Endothelial cell of umbilical vein (primary cell): ENCODE data around the gene ZBTB48. TPM values are rescaled to one million over a fixed set of nuclear protein-coding genes. Genes with fewer than 3 reads are reported as not detected.

ENCODE experiments used
- BruUV-seq: library from RNA; stranded (reverse); fragments of 400-500 nt; replicated peaks from 2 replicates; lab custom pipeline; 2021; lab: Mats Ljungman, UMichigan
- CTCF ChIA-PET: fragments of 300-600, 350-600 bp; sonication (Branson Sonifier 250); formaldehyde crosslinking; loops from one replicate; lab custom pipeline; 2021; ENCODE audit warnings: antibody characterized with exemption, inconsistent platforms; lab: Charles Lee
- POLR2A ChIA-PET: fragments of 300-600, 350-600 bp; sonication (Branson Sonifier 250); formaldehyde crosslinking; loops from one replicate; lab custom pipeline; 2021; ENCODE audit warnings: antibody characterized with exemption, inconsistent platforms; lab: Charles Lee
- DNase-seq: peaks from one replicate; pipeline ENCODE4 v3.0.0-alpha.2; 2011; ENCODE audit warnings: low read depth, low spot score
- FAIRE-seq: peaks from 2 replicates; lab custom pipeline; 2011; peaks lifted over from hg19 to GRCh38; lab: Jason Lieb, UNC
- H2AFZ ChIP-seq: 2 replicates; pipeline ENCODE4 v1.6.0; 2012; ENCODE audit warnings: low read depth, low read length, control low read depth, inconsistent platforms
- H3K27ac ChIP-seq: 2 replicates; pipeline ENCODE4 v1.5.1; 2011; ENCODE audit warnings: low read depth, mild to moderate bottlenecking, control low read depth, low read length, moderate library complexity; ENCODE audit not compliant: insufficient read depth
- H3K27me3 ChIP-seq, 2 experiments: 2 replicates each; pipeline versions ENCODE4 v1.6.0 to v1.6.1; 2011; ENCODE audit warnings: low read length in 2 of 2, mixed read lengths in 1 of 2; ENCODE audit not compliant: control insufficient read depth in 2 of 2, insufficient read depth in 2 of 2
- H3K36me3 ChIP-seq, 2 experiments: 2 replicates in 1 of 2; 3 replicates in 1 of 2; pipeline ENCODE4 v1.5.1; 2011; ENCODE audit warnings: low read length in 2 of 2, mild to moderate bottlenecking in 1 of 2, moderate library complexity in 1 of 2; ENCODE audit not compliant: control insufficient read depth in 2 of 2, insufficient read depth in 2 of 2; ENCODE audit errors: extremely low read depth in 1 of 2
- H3K4me1 ChIP-seq: 3 replicates; pipeline ENCODE4 v1.5.1; 2011; ENCODE audit warnings: mild to moderate bottlenecking, low read length; ENCODE audit not compliant: control insufficient read depth, insufficient read depth; ENCODE audit errors: extremely low read depth
- H3K4me2 ChIP-seq: 2 replicates; pipeline ENCODE4 v1.6.1; 2011; ENCODE audit warnings: low read length, control low read depth, mixed read lengths; ENCODE audit not compliant: insufficient read depth
- H3K4me3 ChIP-seq, 3 experiments: fragments of 200-600 bp in 1 of 3; sonication (generic), shearing (Covaris generic) in 1 of 3; replicated peaks in 1 of 3; 2 replicates each; pipeline ENCODE4 v1.5.1; 2011 to 2016; ENCODE audit warnings: control low read depth in 3 of 3, low read length in 3 of 3, mild to moderate bottlenecking in 2 of 3, inconsistent platforms in 1 of 3, low read depth in 1 of 3, moderate library complexity in 1 of 3; ENCODE audit not compliant: insufficient read depth in 1 of 3
- H3K79me2 ChIP-seq: 2 replicates; pipeline ENCODE4 v1.6.0; 2012; ENCODE audit warnings: low read length, inconsistent platforms; ENCODE audit not compliant: control insufficient read depth, insufficient read depth
- H3K9ac ChIP-seq: replicated peaks from 2 replicates; pipeline ENCODE3; 2011; ENCODE audit warnings: low read length, control low read depth; ENCODE audit not compliant: insufficient read depth; ENCODE audit errors: extremely low read depth
- H3K9me1 ChIP-seq: replicated peaks from 3 replicates; pipeline ENCODE4 v1.6.0; 2011; ENCODE audit warnings: mild to moderate bottlenecking, low read length; ENCODE audit not compliant: control insufficient read depth, insufficient read depth; ENCODE audit errors: extremely low read depth
- H3K9me3 ChIP-seq: replicated peaks from 2 replicates; pipeline ENCODE4 v1.5.1; 2012; ENCODE audit warnings: low read length, inconsistent platforms; ENCODE audit not compliant: control insufficient read depth, insufficient read depth
- H4K20me1 ChIP-seq: replicated peaks from 2 replicates; pipeline ENCODE3; 2011; ENCODE audit warnings: mild to moderate bottlenecking, low read length; ENCODE audit not compliant: control insufficient read depth, insufficient read depth; ENCODE audit errors: extremely low read depth
- EZH2 ChIP-seq: IDR thresholded peaks from 2 replicates; pipeline ENCODE4 v1.6.1; 2012; ENCODE audit warnings: borderline replicate concordance, low read depth, mild to moderate bottlenecking, moderate library complexity, low read length, inconsistent platforms; ENCODE audit not compliant: severe bottlenecking
- FOS ChIP-seq: IDR thresholded peaks from 2 replicates; pipeline ENCODE4 v1.6.1; 2011; ENCODE audit warnings: mild to moderate bottlenecking, low read length, moderate library complexity, borderline replicate concordance; ENCODE audit not compliant: insufficient read depth
- GATA2 ChIP-seq: IDR thresholded peaks from 2 replicates; pipeline ENCODE4 v1.7.0; 2011; ENCODE audit warnings: low read depth, mild to moderate bottlenecking, moderate library complexity, mixed read lengths, low read length; ENCODE audit not compliant: insufficient read length, insufficient read depth
- JUN ChIP-seq: IDR thresholded peaks from 2 replicates; pipeline ENCODE4 v1.6.1; 2011; ENCODE audit warnings: borderline replicate concordance, low read depth; ENCODE audit not compliant: insufficient read length, insufficient read depth
- MYC ChIP-seq: IDR thresholded peaks from one replicate; pipeline ENCODE4 v1.6.1; 2011; ENCODE audit warnings: mild to moderate bottlenecking, low read depth, low read length
- POLR2A ChIP-seq: IDR thresholded peaks from 2 replicates; pipeline ENCODE4 v1.6.1; 2012; ENCODE audit warnings: low read depth, mild to moderate bottlenecking, control low read depth, low read length
- POLR2AphosphoS5 ChIP-seq: IDR thresholded peaks from 2 replicates; pipeline ENCODE4 v1.6.1; 2012; ENCODE audit warnings: low read depth, mild to moderate bottlenecking, control low read depth, low read length, moderate library complexity; ENCODE audit not compliant: insufficient read depth
- dilution Hi-C: fragments of 300-500 bp; cut with MboI; formaldehyde crosslinking; loops from one replicate; pipeline ENCODE4 v1.15.0; 2019; ENCODE audit warnings: low sequenced_read_pairs; ENCODE audit not compliant: extremely low pct_ligation_motif_present
- intact Hi-C: fragments of 100-400 bp; cut with micrococcal nuclease; formaldehyde crosslinking; loops from one replicate; pipeline ENCODE4 v1.10.0; 2022
- polyA plus RNA-seq, 4 experiments: library from polyadenylated mRNA; depleted of rRNA in 3 of 4; stranded (reverse) in 3 of 4; unstranded in 1 of 4; fragments of >200 nt; gene quantifications; 2 replicates each; pipeline versions ENCODE4 v1.2.1 to v1.2.3, GENCODE V29; 2011 to 2012; ENCODE audit warnings: missing spikeins in 1 of 4
- total RNA-seq: library from RNA; stranded (reverse); gene quantifications from 2 replicates; pipeline ENCODE4 v1.2.3, GENCODE V29; 2021
- TF ChIP-seq, protein P1 (sequence below): IDR thresholded peaks from 2 replicates; pipeline ENCODE4 v1.6.1; 2011; ENCODE audit not compliant: insufficient read depth, insufficient read length
- TF ChIP-seq, protein P2 (sequence below), 2 donors: IDR thresholded peaks; 1 replicate in 1 of 2; 2 replicates in 1 of 2; pipeline ENCODE4 v1.5.1; 2011; ENCODE audit warnings: low read length in 2 of 2, mild to moderate bottlenecking in 2 of 2, moderate library complexity in 2 of 2, control low read depth in 1 of 2, inconsistent platforms in 1 of 2, low read depth in 1 of 2; ENCODE audit not compliant: insufficient read depth in 1 of 2; ENCODE audit errors: extremely low read depth in 1 of 2

The ZBTB48 gene
- total and polyA plus RNA-seq, 2 donors (not counting 3 experiments of a cell fraction or from before 2014, with no cell fraction given) = 20.9 to 25.1 TPM

DNA sequence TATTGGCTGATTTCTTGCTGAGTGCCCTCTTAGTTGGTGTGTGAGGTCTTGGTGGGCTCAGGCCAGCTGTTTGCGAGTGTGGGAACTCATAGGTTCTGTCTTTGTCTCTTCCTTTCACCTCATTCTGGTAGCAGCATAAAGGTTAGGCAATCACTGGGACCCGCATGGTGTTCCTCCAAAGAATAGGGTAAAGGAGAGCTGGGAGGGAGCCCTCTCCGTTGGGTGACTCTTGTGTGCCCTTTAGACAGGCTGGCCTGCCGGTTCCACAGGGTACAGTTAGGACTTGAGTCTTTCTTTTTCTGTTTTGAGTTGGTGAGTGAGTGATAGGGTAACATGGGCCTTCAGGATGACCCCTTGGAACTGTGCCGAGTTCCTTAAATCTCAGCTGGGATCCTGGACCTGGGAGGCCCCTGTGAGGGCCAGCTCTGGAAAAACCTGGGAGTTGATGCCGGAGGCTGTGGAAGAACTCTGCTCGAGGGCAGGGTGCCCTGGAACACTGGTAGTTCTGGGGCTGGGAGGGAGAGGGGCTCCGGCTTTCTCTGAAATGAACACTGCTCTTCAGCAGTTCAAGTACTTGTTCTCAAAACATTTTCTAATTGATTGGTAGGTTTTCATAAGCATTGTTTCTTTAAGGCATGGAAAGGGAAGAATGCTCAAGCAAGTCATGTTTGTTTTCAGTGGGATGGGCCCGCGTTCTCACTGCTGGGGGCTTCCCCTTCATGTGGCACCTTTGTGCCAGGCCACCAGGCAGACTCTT lies 42.8 kb downstream of the ZBTB48 start:
- intact Hi-C loops = no loop called here
- Histone ChIP-seq H3K79me2 (peaks cover 32% of the 10 kb centered on the region), H3K9me1 (no peaks in the 10 kb centered on the region), H3K27me3 (no peaks in the 10 kb centered on the region), H3K4me1 (peaks cover 4% of the 10 kb centered on the region), H3K4me3 (no peak overlapping the region), H4K20me1 (no peaks in the 10 kb centered on the region), H3K9me3 (no peaks in the 10 kb centered on the region), H3K27ac (no peak overlapping the region), H3K9ac (no peak overlapping the region), H2AFZ (no peak overlapping the region), H3K36me3 (peaks cover 17 to 20% of the 10 kb centered on the region in 2 experiments), H3K4me2 (no peak overlapping the region)
- no peak for DNase-seq
- no peak for FAIRE-seq
- ChIA-PET CTCF (interaction anchor here (1.4 kb wide), 1 partner anchor 68 kb away, joined by 3 read pairs; the partner anchor contains the start of gene NOL9), POLR2A (no interaction called here)
- TF ChIP-seq POLR2AphosphoS5 (no peak), JUN (no peak), EZH2 (no peak), MYC (no peak), FOS (no peak), GATA2 (no peak), POLR2A (no peak)
- TF ChIP-seq, protein P1, sequence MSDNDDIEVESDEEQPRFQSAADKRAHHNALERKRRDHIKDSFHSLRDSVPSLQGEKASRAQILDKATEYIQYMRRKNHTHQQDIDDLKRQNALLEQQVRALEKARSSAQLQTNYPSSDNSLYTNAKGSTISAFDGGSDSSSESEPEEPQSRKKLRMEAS = no peak
- TF ChIP-seq, protein P2, sequence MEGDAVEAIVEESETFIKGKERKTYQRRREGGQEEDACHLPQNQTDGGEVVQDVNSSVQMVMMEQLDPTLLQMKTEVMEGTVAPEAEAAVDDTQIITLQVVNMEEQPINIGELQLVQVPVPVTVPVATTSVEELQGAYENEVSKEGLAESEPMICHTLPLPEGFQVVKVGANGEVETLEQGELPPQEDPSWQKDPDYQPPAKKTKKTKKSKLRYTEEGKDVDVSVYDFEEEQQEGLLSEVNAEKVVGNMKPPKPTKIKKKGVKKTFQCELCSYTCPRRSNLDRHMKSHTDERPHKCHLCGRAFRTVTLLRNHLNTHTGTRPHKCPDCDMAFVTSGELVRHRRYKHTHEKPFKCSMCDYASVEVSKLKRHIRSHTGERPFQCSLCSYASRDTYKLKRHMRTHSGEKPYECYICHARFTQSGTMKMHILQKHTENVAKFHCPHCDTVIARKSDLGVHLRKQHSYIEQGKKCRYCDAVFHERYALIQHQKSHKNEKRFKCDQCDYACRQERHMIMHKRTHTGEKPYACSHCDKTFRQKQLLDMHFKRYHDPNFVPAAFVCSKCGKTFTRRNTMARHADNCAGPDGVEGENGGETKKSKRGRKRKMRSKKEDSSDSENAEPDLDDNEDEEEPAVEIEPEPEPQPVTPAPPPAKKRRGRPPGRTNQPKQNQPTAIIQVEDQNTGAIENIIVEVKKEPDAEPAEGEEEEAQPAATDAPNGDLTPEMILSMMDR (IDR thresholded peaks at IDR 0.05; ENCODE audit: extremely low read depth in 1 of 2, insufficient read depth in 1 of 2, low read depth in 1 of 2, low read length in 2 of 2) = no peak
- no TSS peak for BruUV-seq
- dilution Hi-C loops = no loop called here
